Measurements from ENCODE around the gene BAD.

GRCh38 chr11:64288353-64288750 lies 3.9 kb upstream of the BAD start:
- TF ChIP-seq CTCF (IDR thresholded peaks at IDR 0.05) (no peak), POLR2A (IDR thresholded peaks at IDR 0.05) (no peak)

Measured in right lobe of liver (tissue), 4 donors.